ENCODE results near the gene SF1. TPM values are rescaled to one million over a fixed set of nuclear protein-coding genes. Genes with fewer than 3 reads are reported as not detected.

Gene SF1
- total RNA-seq, 1 experiment from 2014 or later: 472 TPM

DNA sequence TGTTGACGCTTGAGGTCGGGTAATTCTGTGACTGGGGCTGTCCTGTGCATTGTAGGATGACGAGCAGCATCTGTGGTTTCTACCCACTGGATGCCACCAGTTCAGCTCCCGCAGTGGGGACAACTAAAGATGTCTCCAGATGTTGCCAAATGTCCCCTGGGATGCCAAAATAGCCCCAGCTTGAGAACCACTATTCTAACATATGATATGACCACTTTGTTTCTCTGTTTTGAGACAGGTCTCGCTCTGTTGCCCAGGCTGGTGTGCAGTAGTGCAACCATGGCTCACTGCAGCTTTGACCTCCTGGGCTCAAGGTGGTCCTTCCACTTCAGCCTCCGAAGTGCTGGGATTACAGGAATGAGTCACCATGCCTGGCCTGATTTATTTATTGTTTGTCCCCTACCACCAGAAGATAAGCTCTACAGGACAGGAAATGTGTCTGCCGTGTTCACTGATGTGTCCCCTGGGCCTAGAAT, 36.4 kb upstream of the SF1 start:
- Histone ChIP-seq H3K27me3 (replicated peaks; ENCODE audit: insufficient read depth, low read depth, low read length, poor library complexity) (no peaks in the 10 kb centered on the region), H3K4me3 (ENCODE audit: low read depth, low read length, poor library complexity, severe bottlenecking) (no peak overlapping the region), H3K9me3 (ENCODE audit: low read depth, low read length, poor library complexity, severe bottlenecking) (no peaks in the 10 kb centered on the region), H3K36me3 (ENCODE audit: insufficient read depth, low read length, poor library complexity, severe bottlenecking) (no peaks in the 10 kb centered on the region), H3K4me1 (ENCODE audit: insufficient read depth, low read length, poor library complexity, severe bottlenecking) (no peaks in the 10 kb centered on the region), H3K27ac (ENCODE audit: low read depth, low read length, poor library complexity, severe bottlenecking) (no peak overlapping the region)
- POLR2A ChIA-PET (ENCODE audit: low non-redundant PET): no interaction called here
- CTCF ChIA-PET: no interaction called here
- no TSS peak for BruUV-seq (replicated peaks)
- TF ChIP-seq, protein P1, sequence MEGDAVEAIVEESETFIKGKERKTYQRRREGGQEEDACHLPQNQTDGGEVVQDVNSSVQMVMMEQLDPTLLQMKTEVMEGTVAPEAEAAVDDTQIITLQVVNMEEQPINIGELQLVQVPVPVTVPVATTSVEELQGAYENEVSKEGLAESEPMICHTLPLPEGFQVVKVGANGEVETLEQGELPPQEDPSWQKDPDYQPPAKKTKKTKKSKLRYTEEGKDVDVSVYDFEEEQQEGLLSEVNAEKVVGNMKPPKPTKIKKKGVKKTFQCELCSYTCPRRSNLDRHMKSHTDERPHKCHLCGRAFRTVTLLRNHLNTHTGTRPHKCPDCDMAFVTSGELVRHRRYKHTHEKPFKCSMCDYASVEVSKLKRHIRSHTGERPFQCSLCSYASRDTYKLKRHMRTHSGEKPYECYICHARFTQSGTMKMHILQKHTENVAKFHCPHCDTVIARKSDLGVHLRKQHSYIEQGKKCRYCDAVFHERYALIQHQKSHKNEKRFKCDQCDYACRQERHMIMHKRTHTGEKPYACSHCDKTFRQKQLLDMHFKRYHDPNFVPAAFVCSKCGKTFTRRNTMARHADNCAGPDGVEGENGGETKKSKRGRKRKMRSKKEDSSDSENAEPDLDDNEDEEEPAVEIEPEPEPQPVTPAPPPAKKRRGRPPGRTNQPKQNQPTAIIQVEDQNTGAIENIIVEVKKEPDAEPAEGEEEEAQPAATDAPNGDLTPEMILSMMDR (conservative IDR thresholded peaks at IDR 0.05; ENCODE audit: low read depth, low read length): no peak
- TF ChIP-seq EZH2 (IDR thresholded peaks at IDR 0.05; ENCODE audit: borderline replicate concordance, low read depth, low read length, poor library complexity, severe bottlenecking): no peak
- intact Hi-C loops (cut with micrococcal nuclease; ENCODE audit: unreplicated experiment): no loop called here
- no peak for DNase-seq (ENCODE audit: low spot score)

DNA sequence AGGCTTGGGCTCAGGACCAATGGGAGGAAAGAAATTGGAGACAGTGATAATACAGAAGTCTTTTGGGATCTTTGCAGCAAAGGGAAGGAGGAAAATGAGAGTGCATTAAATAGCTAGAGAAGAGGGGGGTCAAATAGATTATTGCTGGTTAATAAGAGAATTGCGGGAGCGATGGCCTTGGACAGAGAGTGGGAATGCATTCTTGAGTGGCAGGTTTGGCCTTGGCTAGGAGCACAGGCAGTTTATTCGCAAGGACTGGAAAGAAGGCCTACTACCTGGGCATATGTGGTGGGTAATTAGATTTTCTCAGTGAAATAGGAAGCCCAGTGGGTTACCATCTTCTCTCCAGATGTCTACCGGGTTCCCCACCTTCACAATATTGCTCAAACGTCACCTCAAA, 35.5 kb upstream of the SF1 start:
- POLR2A ChIA-PET (ENCODE audit: low non-redundant PET): no interaction called here
- Histone ChIP-seq H3K9me3 (ENCODE audit: low read depth, low read length, poor library complexity, severe bottlenecking) (no peaks in the 10 kb centered on the region), H3K27me3 (replicated peaks; ENCODE audit: insufficient read depth, low read depth, low read length, poor library complexity) (no peaks in the 10 kb centered on the region), H3K4me3 (ENCODE audit: low read depth, low read length, poor library complexity, severe bottlenecking) (no peak overlapping the region), H3K36me3 (ENCODE audit: insufficient read depth, low read length, poor library complexity, severe bottlenecking) (no peaks in the 10 kb centered on the region), H3K27ac (ENCODE audit: low read depth, low read length, poor library complexity, severe bottlenecking) (no peak overlapping the region), H3K4me1 (ENCODE audit: insufficient read depth, low read length, poor library complexity, severe bottlenecking) (peaks cover 8% of the 10 kb centered on the region)
- intact Hi-C loops (cut with micrococcal nuclease; ENCODE audit: unreplicated experiment): no loop called here
- DNase-seq (ENCODE audit: low spot score): no peak
- no TSS peak for BruUV-seq (replicated peaks)
- no peak for TF ChIP-seq EZH2 (IDR thresholded peaks at IDR 0.05; ENCODE audit: borderline replicate concordance, low read depth, low read length, poor library complexity, severe bottlenecking)
- TF ChIP-seq, protein P1 (conservative IDR thresholded peaks at IDR 0.05; ENCODE audit: low read depth, low read length): no peak
- CTCF ChIA-PET: no interaction called here

DNA sequence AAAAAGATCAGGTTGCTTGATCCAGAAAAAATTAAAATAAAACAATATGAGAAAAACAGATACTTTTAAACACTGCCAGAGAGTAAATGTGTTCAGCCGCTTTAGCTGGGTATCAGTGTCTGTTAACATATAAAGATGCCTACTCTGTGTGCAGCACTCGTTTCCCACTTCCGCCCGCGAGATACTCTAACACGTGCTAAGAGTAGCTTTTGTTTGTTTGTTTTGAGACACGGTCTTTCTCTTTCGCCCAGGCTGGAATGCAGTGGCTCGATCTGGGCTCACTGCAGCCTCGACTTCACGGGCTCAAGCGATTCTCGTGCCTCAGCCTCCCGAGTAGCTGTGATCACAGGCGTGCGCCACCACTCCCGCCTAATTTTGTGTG, 32.5 kb upstream of the SF1 start:
- Histone ChIP-seq H3K27me3 (replicated peaks; ENCODE audit: insufficient read depth, low read depth, low read length, poor library complexity) (no peaks in the 10 kb centered on the region), H3K27ac (ENCODE audit: low read depth, low read length, poor library complexity, severe bottlenecking) (no peak overlapping the region), H3K4me3 (ENCODE audit: low read depth, low read length, poor library complexity, severe bottlenecking) (peak overlapping the region; percentile 87), H3K36me3 (ENCODE audit: insufficient read depth, low read length, poor library complexity, severe bottlenecking) (no peaks in the 10 kb centered on the region), H3K9me3 (ENCODE audit: low read depth, low read length, poor library complexity, severe bottlenecking) (no peaks in the 10 kb centered on the region), H3K4me1 (ENCODE audit: insufficient read depth, low read length, poor library complexity, severe bottlenecking) (peaks cover 10% of the 10 kb centered on the region)
- intact Hi-C loops (cut with micrococcal nuclease; ENCODE audit: unreplicated experiment): no loop called here
- no peak for DNase-seq (ENCODE audit: low spot score)
- POLR2A ChIA-PET (ENCODE audit: low non-redundant PET): no interaction called here
- CTCF ChIA-PET: interaction anchor here (0.6 to 0.7 kb wide), 2 partner anchors 31 to 311 kb away, joined by 3 read pairs; partner anchors contain the start of genes FAU and MRPL49
- TF ChIP-seq, protein P1 (conservative IDR thresholded peaks at IDR 0.05; ENCODE audit: low read depth, low read length): no peak
- TF ChIP-seq EZH2 (IDR thresholded peaks at IDR 0.05; ENCODE audit: borderline replicate concordance, low read depth, low read length, poor library complexity, severe bottlenecking): no peak
- BruUV-seq (replicated peaks): no TSS peak
